NT2/D1 (cell line): Measurements from ENCODE around the gene CD300E.
A peak's percentile ranks its signal among the peaks of the same experiment; 100 is the strongest.
"Not testable (repeated sequence)": the region's sequence is repeated elsewhere in the genome, so short reads cannot be mapped to it uniquely, and the experiment has no call there.

Experiments
- DNase-seq: peaks from one replicate; pipeline ENCODE4 v3.0.0-alpha.2; 2011; ENCODE audit warnings: low read depth, low spot score
- H3K27me3 ChIP-seq: 2 replicates; pipeline ENCODE4 v1.6.0; 2011; ENCODE audit warnings: mild to moderate bottlenecking; ENCODE audit not compliant: insufficient read length, insufficient read depth
- H3K36me3 ChIP-seq: 2 replicates; pipeline ENCODE4 v1.6.1; 2011; ENCODE audit warnings: mild to moderate bottlenecking, low read length, mixed read lengths; ENCODE audit not compliant: insufficient read depth, insufficient read length
- H3K4me1 ChIP-seq: 2 replicates; pipeline ENCODE4 v1.5.1; 2011; ENCODE audit not compliant: insufficient read depth, insufficient read length
- H3K4me3 ChIP-seq: 2 replicates; pipeline ENCODE4 v1.5.1; 2011; ENCODE audit warnings: low read depth; ENCODE audit not compliant: insufficient read length
- H3K9ac ChIP-seq: 2 replicates; pipeline ENCODE4 v1.6.0; 2011; ENCODE audit warnings: low read depth; ENCODE audit not compliant: insufficient read length
- H3K9me3 ChIP-seq: 2 replicates; pipeline ENCODE4 v1.5.1; 2011; ENCODE audit warnings: mild to moderate bottlenecking, low read length; ENCODE audit not compliant: insufficient read depth
- SUZ12 ChIP-seq: IDR thresholded peaks from 2 replicates; pipeline ENCODE4 v1.6.1; 2011; ENCODE audit not compliant: insufficient read length, insufficient read depth; ENCODE audit errors: extremely low read depth
- YY1 ChIP-seq: IDR thresholded peaks from 2 replicates; pipeline ENCODE4 v1.6.1; 2011; ENCODE audit not compliant: insufficient read length, insufficient read depth
- ZNF274 ChIP-seq: IDR thresholded peaks from 2 replicates; pipeline ENCODE4 v1.6.1; 2011; ENCODE audit warnings: mild to moderate bottlenecking, low read depth, low read length

CD300E gene

GRCh38 chr17:74635418-74635817 lies 11.9 kb upstream of the CD300E start:
- Histone ChIP-seq H3K36me3 (no peaks in the 10 kb centered on the region), H3K27me3 (peaks cover 2% of the 10 kb centered on the region), H3K4me3 (no peak overlapping the region), H3K9me3 (no peaks in the 10 kb centered on the region), H3K4me1 (peaks cover 7% of the 10 kb centered on the region), H3K9ac (no peak overlapping the region)
- TF ChIP-seq SUZ12 (no peak), YY1 (no peak), ZNF274 (no peak)
- DNase-seq = no peak

- Histone ChIP-seq H3K9me3 (no peaks in the 10 kb centered on the region), H3K9ac (no peak overlapping the region), H3K27me3 (peaks cover 2% of the 10 kb centered on the region), H3K36me3 (no peaks in the 10 kb centered on the region), H3K4me1 (peaks cover 7% of the 10 kb centered on the region), H3K4me3 (no peak overlapping the region)
- TF ChIP-seq YY1 = no peak
- no peak for TF ChIP-seq SUZ12
- TF ChIP-seq ZNF274 = no peak
- DNase-seq = no peak
Measured at GRCh38 chr17:74633326-74633725, 9.8 kb upstream of the CD300E start.

GRCh38 chr17:74632617-74633016 lies 9.1 kb upstream of the CD300E start:
- TF ChIP-seq YY1 (no peak), SUZ12 (no peak)
- Histone ChIP-seq H3K9ac (no peak overlapping the region), H3K27me3 (peaks cover 2% of the 10 kb centered on the region), H3K9me3 (no peaks in the 10 kb centered on the region), H3K36me3 (no peaks in the 10 kb centered on the region), H3K4me3 (no peak overlapping the region), H3K4me1 (peaks cover 7% of the 10 kb centered on the region)
- DNase-seq = no peak

GRCh38 chr17:74631468-74632450 lies 8.2 kb upstream of the CD300E start:
- no peak for DNase-seq
- peak overlapping the region; percentile 23 for H3K9ac ChIP-seq
- peaks cover 5% of the 10 kb centered on the region for H3K27me3 ChIP-seq
- peaks cover 2% of the 10 kb centered on the region; the same call in 1 of the 2 replicates for H3K9me3 ChIP-seq
- H3K36me3 ChIP-seq = no peaks in the 10 kb centered on the region
- peaks cover 7% of the 10 kb centered on the region for H3K4me1 ChIP-seq
- no peak overlapping the region for H3K4me3 ChIP-seq
- TF ChIP-seq SUZ12 = no peak
- TF ChIP-seq ZNF274 = no peak
- TF ChIP-seq YY1 = no peak

- H3K36me3 ChIP-seq, H3K4me1 ChIP-seq, H3K9me3 ChIP-seq, DNase-seq, H3K9ac ChIP-seq, H3K4me3 ChIP-seq, H3K27me3 ChIP-seq: not testable (repeated sequence)
Measured at GRCh38 chr17:74630251-74630650, 6.7 kb upstream of the CD300E start.

- no peaks in the 10 kb centered on the region for H3K36me3 ChIP-seq
- H3K27me3 ChIP-seq = peaks cover 19% of the 10 kb centered on the region
- no peak overlapping the region for H3K9ac ChIP-seq
- DNase-seq = no peak
- no peaks in the 10 kb centered on the region for H3K4me1 ChIP-seq
- peaks cover 10% of the 10 kb centered on the region; the same call in 1 of the 2 replicates for H3K9me3 ChIP-seq
- no peak for TF ChIP-seq SUZ12
- TF ChIP-seq YY1 = no peak
- no peak for TF ChIP-seq ZNF274
- H3K4me3 ChIP-seq = no peak overlapping the region
Measured at GRCh38 chr17:74625661-74626060, 2.1 kb upstream of the CD300E start.

- no peaks in the 10 kb centered on the region for H3K4me1 ChIP-seq
- no peaks in the 10 kb centered on the region for H3K36me3 ChIP-seq
- TF ChIP-seq YY1 = no peak
- TF ChIP-seq ZNF274 = no peak
- TF ChIP-seq SUZ12 = no peak
- H3K9ac ChIP-seq = no peak overlapping the region
- peaks cover 24% of the 10 kb centered on the region for H3K27me3 ChIP-seq
- no peak for DNase-seq
- no peak overlapping the region for H3K4me3 ChIP-seq
- H3K9me3 ChIP-seq = peaks cover 10% of the 10 kb centered on the region; the same call in 1 of the 2 replicates
Measured at GRCh38 chr17:74624131-74624530, 593 bp upstream of the CD300E start.
